ENCODE data around the gene SLC25A30.

DNA sequence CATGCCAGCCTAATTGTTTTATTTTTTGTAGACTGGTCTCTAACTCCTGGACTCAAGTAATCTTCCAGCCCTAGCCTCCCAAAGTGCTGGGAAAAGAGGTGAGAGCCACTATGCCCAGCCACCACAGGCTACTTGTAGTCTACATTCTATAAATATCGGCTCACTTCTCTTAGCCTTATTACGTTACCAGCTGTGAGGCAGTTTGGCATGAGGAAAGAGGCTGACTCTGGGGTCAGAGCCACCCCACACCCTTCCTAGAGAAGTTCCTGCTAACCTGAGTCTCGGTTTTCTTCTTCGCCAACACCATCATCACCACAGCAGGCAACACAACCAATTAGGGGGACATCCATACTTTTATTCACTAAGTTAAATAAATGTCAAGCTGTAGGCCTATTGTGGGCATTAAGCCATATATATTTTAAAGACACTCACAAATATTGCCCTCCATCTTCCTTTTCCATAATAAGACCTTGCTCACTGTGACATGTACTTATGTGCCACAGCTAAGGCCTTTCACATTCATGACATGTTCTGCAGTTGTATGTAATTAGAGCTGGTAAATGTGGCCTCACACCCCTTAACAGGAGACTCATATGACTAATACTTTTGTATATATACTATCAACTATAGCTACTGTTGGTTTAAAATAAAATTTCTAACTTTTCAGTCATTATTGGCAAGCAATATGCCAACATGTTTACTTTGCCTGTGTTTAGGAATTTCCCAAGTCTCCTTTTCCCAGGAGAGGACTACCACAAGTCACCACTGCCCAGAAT, 5.7 kb downstream of the SLC25A30 start:
- no peak for TF ChIP-seq RBM25 (IDR thresholded peaks at IDR 0.05; ENCODE audit: low read depth, low read length, severe bottlenecking)
- TF ChIP-seq, protein P1, sequence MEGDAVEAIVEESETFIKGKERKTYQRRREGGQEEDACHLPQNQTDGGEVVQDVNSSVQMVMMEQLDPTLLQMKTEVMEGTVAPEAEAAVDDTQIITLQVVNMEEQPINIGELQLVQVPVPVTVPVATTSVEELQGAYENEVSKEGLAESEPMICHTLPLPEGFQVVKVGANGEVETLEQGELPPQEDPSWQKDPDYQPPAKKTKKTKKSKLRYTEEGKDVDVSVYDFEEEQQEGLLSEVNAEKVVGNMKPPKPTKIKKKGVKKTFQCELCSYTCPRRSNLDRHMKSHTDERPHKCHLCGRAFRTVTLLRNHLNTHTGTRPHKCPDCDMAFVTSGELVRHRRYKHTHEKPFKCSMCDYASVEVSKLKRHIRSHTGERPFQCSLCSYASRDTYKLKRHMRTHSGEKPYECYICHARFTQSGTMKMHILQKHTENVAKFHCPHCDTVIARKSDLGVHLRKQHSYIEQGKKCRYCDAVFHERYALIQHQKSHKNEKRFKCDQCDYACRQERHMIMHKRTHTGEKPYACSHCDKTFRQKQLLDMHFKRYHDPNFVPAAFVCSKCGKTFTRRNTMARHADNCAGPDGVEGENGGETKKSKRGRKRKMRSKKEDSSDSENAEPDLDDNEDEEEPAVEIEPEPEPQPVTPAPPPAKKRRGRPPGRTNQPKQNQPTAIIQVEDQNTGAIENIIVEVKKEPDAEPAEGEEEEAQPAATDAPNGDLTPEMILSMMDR (IDR thresholded peaks at IDR 0.05 in 2 of 3, conservative IDR thresholded peaks at IDR 0.05 in 1 of 3; ENCODE audit: insufficient read depth in 2 of 3, low read depth in 1 of 3, low read length in 3 of 3), result no peak
- no peak for TF ChIP-seq TEAD4 (IDR thresholded peaks at IDR 0.05; ENCODE audit: low read length)
- no peak for TF ChIP-seq TEAD4 (CRISPR knock-in tag; IDR thresholded peaks at IDR 0.05; ENCODE audit: borderline replicate concordance)
- no peak for TF ChIP-seq RAD21 (CRISPR knock-in tag; conservative IDR thresholded peaks at IDR 0.05 in 1 of 2, IDR thresholded peaks at IDR 0.05 in 1 of 2)
- no peak for TF ChIP-seq ATF1 (CRISPR knock-in tag; IDR thresholded peaks at IDR 0.05)
- TF ChIP-seq ATF1 (tag; IDR thresholded peaks at IDR 0.05), result no peak

All from K562 (cell line).